Smooth muscle cell of the brain vasculature (primary cell): ENCODE data around the gene ATAD3B.
"Not testable (repeated sequence)": the region's sequence is repeated elsewhere in the genome, so short reads cannot be mapped to it uniquely, and the experiment has no call there.

Experiments
- DNase-seq: peaks from one replicate; pipeline ENCODE4 v3.0.0-alpha.2; 2012; ENCODE audit warnings: low read depth, low spot score

The ATAD3B gene

DNA sequence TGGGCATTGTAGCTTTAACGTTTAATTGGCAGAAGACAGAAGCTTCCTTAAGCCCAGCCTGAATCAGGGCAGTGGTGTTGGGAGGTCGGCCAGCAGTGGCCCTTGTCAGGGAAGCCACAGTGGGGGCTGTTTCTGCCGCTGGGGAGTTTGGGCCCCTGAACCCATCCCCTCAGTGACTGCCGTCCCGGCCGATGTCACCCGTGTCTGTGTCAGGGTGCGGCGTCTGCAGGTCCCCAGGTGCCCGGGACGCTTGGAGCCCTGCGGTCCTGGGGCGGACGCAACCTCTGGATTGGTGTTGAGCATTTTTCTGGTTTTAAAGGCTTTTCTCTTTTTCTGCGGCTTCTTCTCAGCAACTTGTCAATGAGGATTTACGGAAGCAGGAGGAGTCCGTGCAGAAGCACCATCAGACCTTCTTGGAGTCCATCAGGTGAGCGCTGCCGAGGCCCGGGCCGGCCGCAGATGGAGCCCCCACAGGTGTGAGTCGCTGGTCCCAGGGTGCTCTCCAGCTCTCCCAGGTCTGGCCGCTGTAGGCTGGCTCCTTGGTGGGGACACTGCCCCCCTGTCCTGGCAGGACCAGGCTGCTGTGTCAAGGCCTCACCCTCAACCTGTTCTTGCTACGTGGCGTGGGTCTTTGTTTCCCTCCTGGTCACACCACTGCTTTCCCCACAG, 19.7 kb upstream of the ATAD3B start:
- no peak for DNase-seq

DNA sequence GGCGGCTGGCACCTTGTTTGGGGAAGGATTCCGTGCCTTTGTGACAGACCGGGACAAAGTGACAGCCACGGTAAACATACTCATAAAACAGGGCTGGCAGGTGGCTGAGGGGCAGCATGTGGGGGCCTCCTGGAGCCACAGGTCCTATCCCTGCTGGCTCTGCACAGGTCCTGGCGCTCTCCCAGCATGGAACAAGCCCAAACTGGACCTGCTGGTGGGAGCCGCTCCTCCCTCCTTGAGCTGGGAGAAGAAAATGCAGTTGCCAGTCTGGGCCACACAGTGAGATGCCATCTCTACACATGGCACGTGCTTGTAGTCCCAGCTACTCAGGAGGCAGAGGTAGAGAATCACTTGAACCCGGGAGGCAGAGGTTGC, 19.2 kb upstream of the ATAD3B start:
- not testable (repeated sequence) for DNase-seq

DNA sequence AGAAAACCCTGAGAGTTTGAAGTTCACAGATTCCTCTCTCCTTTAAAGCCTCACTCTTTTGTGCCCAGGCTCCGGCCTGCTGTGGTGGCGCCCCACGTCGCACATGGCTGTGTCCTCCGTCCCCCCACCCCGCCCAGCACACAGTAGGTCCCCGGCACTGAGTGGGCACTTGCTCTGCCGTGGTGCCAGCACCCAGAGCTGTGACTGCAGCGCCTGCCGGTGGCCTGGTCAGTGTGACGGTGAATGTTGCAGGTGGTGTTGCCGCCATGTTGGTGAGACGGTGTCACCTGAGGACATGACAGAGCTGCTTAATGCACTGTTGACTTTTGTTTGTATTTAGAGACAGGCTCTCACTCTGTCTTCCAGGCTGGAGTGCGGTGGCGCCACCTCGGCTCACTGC, 18.7 kb upstream of the ATAD3B start:
- DNase-seq, result no peak

DNA sequence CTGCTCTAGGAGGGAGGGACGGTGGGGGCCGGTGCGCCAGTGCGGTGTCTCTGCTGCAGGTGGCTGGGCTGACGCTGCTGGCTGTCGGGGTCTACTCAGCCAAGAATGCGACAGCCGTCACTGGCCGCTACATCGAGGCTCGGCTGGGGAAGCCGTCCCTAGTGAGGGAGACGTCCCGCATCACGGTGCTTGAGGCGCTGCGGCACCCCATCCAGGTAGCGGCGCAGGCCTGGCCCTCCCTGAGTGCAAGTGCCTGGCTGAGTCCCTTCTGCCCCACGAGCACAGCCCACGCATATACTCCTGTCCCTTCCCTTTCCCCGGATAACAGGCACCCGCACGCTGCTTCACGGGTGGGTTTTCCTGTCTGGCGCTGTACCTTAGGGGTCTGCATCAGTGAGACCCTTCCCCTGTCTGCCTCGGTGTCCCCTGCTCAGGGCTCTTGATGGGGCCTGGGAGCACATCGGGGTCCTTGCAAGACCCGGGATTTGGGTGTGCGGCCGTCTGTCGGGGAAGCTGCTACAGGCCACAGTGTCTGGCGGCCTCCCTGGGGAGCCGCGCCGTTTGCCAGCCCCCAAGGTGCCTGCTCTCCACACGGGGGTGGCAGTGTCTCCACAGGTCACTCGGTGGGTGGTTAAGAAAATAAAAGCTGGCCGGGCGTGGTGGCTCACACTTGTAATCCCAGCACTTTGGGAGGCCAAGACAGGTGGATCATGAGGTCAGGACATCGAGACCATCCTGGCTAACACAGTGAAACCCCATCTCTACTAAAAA, 17.1 kb upstream of the ATAD3B start:
- DNase-seq, result not testable (repeated sequence)

DNA sequence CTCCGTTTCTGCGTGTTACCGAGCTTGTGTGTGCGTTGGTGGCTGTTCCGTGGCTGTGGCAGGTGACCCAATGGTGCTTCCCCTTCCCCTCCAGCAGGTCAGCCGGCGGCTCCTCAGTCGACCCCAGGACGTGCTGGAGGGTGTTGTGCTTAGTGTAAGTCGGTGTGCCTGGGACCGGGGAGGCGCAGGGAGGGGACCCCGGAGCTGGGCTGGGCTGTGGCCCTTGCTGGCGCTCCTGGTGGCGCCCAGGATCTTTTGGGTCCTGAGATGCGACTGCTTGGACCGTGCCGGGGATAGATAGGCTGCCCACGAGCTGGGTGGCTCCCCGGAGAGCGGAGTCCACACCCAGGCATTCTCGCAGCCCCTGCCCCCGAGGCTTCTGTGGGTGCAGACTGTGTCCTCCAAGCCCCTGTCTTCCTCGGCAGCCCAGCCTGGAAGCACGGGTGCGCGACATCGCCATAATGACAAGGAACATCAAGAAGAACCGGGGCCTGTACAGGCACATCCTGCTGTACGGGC, 16.1 kb upstream of the ATAD3B start:
- DNase-seq, result no peak

DNA sequence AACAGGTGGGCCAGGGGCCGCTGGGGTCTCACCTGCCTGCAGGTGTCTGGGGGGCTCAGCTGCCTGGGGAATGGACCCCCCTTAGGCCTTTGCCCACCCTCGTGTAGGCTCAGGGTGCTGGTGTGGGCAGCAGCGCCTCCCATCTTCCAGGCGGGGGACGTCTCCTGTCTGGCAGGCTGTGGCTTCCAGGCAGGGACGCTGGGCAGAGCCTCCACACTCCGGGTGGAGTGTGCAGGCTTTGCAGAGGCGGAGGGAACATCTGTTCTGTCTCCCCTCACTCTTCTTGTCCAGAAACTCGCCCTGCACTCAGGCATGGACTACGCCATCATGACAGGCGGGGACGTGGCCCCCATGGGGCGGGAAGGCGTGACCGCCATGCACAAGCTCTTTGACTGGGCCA, 15.6 kb upstream of the ATAD3B start:
- not testable (repeated sequence) for DNase-seq

DNA sequence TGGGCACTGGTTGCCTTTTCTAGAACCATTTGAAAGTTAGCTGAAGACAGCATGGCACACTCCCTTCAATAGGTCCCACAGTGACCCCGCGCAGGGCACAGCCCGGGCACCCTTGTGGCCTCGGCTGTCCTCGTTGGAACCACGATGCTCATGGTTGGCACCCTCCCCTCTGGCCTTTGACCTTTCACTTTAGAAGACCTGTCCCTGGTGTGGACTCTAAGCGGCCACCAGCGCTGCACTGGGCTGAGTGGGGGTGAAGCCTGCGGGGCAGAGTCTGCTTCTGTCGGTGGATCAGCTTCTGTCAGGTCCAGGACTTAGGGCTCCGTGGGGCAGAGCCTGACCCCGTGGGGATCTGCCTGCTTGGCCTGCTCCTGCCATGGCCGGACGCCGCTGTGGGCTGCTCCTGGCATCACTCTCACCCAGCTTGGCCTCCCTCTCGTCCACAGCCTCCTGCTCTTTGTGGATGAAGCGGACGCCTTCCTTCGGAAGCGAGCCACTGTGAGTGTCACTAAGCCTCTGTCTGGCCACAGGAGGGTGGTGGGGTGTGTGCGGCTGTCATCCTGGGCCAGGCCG, 14.8 kb upstream of the ATAD3B start:
- DNase-seq, result not testable (repeated sequence)

DNA sequence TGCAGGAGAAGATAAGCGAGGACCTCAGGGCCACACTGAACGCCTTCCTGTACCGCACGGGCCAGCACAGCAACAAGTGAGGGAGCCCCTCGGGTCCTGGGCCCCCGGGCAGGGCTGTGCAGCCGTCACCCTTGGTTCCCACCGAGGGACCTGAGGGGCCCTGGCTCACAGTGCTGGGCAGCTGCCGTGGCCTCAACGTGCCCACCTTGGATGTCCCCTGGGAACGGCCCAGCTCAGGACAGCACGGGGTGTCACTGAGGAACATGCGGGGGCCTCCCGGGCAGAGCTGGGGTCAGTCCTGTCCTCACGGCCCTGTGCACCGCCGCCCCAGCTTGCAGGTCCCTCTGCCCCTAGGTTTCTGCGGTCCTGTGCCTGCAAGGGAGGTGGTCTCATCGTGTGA, 12.4 kb upstream of the ATAD3B start:
- not testable (repeated sequence) for DNase-seq

DNA sequence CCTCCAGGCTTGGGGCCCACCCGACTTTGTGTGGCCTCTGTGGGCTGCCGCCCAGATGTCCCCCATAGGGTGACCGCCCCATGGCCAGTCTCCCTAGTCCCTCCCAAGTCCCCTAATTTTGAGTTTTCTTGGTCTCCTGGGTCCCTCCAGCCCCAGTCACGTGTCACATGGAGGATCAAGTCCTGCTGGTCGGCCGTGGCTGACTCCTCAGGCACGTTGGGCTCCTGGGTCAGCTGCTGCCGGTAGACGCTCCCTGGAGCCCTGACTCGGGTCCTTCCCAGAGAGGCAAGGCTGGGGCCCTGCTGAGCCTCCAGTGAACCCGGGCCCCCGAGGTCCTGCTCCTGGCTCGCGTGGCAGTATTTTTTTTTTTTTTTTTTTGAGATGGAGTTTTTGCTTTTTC, 11.9 kb upstream of the ATAD3B start:
- not testable (repeated sequence) for DNase-seq

DNA sequence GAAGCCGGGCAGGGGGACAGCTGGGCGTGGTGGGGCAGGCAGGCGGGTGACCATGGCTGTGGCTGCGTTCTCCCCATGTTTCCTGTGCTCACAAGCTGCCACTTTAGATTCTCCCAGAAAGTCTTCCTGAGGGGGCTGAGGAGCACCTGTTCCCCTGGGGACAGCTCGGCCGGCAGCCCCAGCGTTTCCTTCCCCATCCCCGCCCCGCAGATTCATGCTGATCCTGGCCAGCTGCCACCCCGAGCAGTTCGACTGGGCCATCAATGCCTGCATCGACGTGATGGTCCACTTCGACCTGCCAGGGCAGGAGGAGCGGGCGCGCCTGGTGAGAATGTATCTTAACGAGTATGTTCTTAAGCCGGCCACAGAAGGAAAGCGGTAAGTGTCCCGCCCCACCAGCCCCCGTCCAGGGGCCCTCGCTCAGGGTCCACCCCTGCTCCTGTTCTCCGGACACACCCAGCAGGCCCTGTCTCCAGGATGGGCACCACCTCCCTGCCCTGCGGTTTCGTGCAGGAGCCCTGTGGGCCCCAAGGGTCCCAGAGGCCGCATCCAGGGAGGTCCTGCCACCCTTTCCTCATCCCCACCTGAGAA, 10.9 kb upstream of the ATAD3B start:
- no peak for DNase-seq

DNA sequence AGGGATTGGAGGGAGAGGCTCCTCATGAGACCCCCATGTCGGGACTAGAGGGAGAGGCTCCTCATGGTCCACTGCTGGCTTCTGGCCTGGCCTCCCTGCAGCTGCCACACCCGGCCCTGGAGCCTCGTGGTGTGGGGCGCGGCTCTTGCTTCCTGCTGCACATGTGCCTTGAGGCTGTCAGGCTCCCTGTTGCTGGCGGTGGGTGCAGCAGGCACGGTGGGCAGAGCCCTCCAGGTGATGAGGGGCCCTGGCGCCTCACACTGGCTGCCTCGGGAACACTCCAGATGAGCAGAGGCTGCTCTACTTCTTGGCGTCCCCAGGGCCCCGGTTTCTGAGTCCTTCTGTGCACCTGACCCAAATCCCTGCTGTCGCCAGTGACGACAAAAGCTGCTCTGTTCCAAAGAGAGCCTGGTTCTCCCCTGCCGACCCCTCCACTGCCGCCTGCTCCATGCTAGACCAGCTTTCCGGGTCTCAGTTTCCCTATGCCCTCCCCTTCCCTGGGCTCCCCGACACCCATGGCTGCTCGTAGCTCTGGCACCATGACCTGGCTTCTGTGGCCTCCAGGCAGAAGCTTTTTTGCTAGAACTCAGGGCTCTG, 9.7 kb upstream of the ATAD3B start:
- DNase-seq, result no peak

DNA sequence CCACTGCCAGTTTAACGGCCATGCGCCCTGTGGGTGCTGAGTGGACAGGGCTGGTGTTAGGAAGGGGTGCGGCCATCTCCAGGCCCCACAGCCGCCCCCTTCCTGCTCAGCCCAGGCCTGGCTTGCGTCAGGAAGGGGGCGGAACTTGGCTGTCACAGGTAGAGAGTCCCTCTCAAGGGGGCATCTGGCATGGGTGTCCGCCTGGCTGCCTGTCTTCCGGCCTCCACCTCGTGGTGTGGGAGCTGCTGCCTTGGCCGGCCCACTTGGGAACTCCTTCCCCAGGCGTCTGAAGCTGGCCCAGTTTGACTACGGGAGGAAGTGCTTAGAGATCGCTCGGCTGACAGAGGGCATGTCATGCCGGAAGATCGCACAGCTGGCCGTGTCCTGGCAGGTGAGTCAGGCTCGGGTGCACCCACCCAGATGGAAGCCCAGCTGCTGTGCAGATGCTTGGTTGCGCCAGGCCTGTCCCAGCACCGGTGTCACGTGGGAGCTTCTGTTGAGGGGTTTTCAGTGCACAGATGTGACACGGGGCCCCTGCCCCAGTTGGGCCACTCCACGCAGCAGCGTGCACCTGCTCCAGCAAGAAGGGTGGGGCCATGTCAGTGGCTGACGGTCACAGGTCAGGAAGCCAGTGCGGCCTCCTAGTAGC, 9.1 kb upstream of the ATAD3B start:
- DNase-seq, result no peak

DNA sequence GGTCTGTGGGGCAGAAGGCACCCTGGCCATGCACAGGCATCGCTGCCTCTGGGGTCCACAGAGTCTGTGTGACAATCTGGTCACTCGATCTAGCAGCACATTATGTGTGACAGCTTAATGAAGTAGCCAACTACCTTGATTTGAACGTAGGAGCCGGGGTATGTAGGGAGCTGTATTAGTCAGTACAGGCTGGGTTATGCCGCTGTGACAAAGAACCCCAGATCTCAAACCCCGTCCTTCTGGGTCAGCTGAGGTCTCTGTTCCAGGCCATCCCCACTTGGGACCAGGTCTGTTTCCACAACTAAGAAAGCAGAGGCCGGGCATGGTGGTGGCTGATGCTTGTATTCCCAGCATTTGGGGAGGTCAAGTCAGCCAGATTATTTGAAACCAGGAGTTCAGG, 8.3 kb upstream of the ATAD3B start:
- no peak for DNase-seq

DNA sequence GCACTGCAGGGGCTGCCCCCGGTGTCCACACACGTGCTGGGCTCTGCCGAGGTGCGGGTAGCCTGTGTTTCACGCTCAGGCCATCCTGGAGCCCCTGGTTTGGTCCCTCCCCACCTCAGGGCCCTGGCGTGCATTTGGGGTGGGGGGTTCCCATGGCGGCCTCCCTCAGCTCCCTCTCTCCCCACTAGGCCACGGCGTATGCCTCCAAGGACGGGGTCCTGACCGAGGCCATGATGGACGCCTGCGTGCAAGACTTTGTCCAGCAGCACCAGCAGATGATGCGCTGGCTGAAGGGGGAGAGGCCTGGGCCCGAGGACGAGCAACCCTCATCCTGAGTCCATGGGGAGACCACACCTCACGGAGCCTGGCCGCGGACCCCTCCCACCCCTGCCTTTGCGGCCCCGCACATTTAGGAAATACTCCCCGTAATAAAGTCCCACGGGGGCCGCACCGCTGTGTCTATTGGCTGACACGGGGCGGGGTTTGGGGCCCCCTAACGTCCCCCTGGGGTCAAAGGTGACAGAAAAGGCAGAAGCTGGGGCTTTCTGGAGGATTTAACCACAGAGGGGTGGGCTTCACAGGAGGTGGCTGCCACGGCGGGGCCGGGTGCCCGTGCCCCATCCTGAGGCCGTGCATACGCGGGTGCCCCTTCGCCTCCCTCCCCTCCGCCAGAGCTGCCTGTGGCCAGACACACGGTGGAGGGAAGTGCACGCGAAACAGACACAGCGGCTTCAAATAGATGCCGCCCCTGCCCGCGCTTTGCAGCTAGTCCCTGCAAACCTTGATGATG, 3.2 kb upstream of the ATAD3B start:
- not testable (repeated sequence) for DNase-seq

DNA sequence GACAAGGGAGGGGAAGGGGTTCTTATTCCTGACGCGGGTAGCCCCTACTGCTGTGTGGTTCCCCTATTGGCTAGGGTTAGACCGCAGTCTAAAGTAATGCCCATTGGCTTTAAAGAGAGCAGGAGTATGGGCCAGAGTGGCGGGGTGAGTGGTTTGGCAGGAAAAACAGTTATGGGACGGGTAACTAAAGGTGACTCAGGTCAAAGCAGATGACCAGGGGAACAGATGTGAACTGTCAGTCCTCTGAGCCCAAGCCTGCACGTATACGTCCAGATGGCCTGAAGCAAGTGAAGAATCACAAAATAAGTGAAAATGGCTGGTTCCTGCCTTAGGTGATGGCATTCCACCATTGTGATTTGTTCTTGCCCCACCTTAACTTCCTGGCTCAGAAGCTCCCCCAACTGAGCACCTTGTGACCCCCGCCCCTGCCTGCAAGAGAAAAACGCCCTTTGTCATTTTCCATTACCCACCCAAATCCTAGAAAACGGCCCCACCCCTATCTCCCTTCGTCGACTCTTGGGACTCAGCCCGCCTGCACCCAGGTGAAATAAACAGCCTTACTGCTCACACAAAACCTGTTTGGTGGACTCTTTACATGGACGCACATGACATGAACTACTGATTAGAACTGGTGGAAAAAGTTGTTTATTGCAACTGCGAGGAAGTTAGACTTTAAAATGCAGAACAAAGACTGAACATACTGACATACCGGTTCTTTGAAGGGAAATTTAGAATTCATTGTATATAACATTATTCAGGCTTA, 758 bp upstream of the ATAD3B start:
- DNase-seq, result no peak

DNA sequence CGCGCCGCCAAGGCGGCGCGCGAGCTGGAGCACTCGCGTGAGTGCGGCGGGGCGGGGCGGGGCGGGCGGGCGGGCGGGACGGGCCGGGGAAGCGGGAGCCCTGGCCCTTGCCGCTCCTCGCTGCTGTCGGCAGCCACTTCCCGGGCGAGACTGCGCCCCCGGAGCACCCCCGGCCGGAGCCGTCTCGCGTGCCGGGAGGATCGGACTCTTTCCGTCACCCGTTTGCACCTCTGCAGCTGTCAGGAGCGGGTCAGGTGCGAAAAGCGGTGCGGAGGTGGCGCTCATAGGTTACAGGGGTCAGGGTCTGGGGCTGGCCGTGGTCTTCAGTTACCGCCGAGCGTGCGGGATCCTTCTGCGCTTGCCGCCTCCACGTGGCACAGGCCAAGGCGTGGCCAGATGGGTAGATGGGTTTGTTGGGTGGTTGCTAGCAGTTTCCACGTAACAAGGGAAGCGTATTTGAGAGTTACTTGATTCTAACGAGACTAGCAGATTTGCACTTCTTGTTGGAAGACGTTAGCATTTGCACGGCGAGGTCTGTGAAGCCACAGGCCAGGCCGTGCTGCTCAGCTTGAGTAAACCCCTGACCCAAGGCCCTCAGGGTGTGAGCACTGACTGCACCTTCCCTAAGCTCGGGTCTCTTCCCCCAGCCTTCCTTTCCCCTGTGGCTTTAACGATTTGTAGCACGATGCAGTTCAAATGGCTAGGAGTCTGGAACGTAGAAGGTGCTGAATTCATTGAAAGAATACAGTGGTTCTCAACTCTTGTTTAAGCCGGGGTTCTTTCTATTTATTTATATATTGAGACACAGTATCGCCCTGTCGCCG, 700 bp downstream of the ATAD3B start:
- not testable (repeated sequence) for DNase-seq

DNA sequence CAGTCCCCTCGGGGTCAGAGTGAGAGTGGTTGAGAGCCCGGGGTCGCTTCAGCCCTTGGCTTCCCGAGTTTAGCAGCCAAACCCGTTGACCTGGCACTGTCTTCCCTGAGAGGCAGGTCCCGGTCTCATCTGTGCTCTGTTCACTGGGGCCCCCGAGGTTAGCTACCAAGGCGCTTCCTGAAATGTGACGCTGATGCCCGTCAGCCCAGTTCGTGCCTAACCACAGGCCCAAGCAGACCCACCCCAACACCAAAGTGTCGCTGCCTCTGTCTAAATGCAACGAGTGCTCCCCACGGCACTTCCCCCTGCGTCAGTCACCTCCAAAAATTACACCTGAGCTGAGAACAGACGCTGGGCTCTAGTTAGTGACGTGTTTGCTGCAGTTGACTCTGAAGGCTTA, 4.4 kb downstream of the ATAD3B start:
- DNase-seq, result not testable (repeated sequence)

DNA sequence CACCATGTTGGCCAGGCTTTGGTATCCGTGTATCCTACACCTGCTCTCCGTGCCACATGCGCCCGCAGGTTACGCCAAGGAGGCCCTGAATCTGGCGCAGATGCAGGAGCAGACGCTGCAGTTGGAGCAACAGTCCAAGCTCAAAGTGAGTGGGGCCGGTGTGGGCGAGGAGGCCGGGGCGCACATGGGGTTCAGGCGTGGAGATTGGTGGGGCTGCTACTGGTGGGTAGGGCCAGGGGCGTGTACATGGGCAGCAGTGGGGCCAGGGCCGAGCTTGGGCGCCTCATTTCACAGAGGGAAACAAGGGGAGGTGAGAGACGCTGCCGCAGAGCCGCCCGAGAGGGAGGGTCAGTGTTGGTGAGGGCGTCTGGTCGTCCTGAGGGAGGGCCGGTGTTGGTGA, 5.6 kb downstream of the ATAD3B start:
- DNase-seq, result no peak
